Tibial nerve (tissue), 4 donors: ENCODE data around the gene SNRNP48.

ENCODE experiments used
- EP300 ChIP-seq, 2 donors: sonication (generic); formaldehyde crosslinking; IDR thresholded peaks; one replicate each; pipeline ENCODE4 v1.6.1; 2017; ENCODE audit warnings: antibody characterized with exemption in 2 of 2, mild to moderate bottlenecking in 1 of 2
- TF ChIP-seq, protein P1 (sequence below), 5 experiments: fragments of 200-600 bp in 3 of 5; fragments of 450-650 bp in 2 of 5; sonication (generic) in 3 of 5; IDR thresholded peaks; one replicate each; pipeline ENCODE4 v1.5.1; 2016 to 2019; ENCODE audit warnings: antibody characterized with exemption in 5 of 5, mild to moderate bottlenecking in 3 of 5, moderate library complexity in 2 of 5

GRCh38 chr6:7579851-7580250 is 10.1 kb upstream of the SNRNP48 start:
- TF ChIP-seq, protein P1, sequence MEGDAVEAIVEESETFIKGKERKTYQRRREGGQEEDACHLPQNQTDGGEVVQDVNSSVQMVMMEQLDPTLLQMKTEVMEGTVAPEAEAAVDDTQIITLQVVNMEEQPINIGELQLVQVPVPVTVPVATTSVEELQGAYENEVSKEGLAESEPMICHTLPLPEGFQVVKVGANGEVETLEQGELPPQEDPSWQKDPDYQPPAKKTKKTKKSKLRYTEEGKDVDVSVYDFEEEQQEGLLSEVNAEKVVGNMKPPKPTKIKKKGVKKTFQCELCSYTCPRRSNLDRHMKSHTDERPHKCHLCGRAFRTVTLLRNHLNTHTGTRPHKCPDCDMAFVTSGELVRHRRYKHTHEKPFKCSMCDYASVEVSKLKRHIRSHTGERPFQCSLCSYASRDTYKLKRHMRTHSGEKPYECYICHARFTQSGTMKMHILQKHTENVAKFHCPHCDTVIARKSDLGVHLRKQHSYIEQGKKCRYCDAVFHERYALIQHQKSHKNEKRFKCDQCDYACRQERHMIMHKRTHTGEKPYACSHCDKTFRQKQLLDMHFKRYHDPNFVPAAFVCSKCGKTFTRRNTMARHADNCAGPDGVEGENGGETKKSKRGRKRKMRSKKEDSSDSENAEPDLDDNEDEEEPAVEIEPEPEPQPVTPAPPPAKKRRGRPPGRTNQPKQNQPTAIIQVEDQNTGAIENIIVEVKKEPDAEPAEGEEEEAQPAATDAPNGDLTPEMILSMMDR (IDR thresholded peaks at IDR 0.05): no peak
- no peak for TF ChIP-seq EP300 (IDR thresholded peaks at IDR 0.05)
